H9 (cell line): ENCODE measurements around the gene FFAR3. TPM values are rescaled to one million over a fixed set of nuclear protein-coding genes. Genes with fewer than 3 reads are reported as not detected.

ENCODE experiments used
- DNase-seq: peaks from one replicate; pipeline ENCODE4 v3.0.0-alpha.2; 2017
- H2AFZ ChIP-seq: one replicate; pipeline ENCODE4 v1.6.1; 2013; ENCODE audit warnings: mild to moderate bottlenecking, low read length, control low read depth, moderate library complexity
- H2AK5ac ChIP-seq: 2 replicates; pipeline ENCODE4 v1.6.1; 2013; ENCODE audit warnings: low read length, control low read depth, mixed read lengths; ENCODE audit not compliant: insufficient read length
- H2BK120ac ChIP-seq: one replicate; pipeline ENCODE4 v1.6.1; 2013; ENCODE audit warnings: low read depth, mild to moderate bottlenecking, low read length, control low read depth, inconsistent platforms; ENCODE audit not compliant: poor library complexity, severe bottlenecking
- H2BK12ac ChIP-seq: 2 replicates; pipeline ENCODE4 v1.6.1; 2013; ENCODE audit warnings: low read length, control low read depth, mixed read lengths, low read depth; ENCODE audit not compliant: insufficient read length
- H2BK15ac ChIP-seq: 2 replicates; pipeline ENCODE4 v1.6.1; 2013; ENCODE audit warnings: low read depth, low read length, control low read depth
- H2BK20ac ChIP-seq: one replicate; pipeline ENCODE4 v1.6.1; 2013; ENCODE audit warnings: low read depth, mild to moderate bottlenecking, low read length, control low read depth, inconsistent platforms; ENCODE audit not compliant: poor library complexity, severe bottlenecking
- H2BK5ac ChIP-seq: 2 replicates; pipeline ENCODE4 v1.6.1; 2013; ENCODE audit warnings: low read length, control low read depth, mixed read lengths; ENCODE audit not compliant: insufficient read length
- H3K14ac ChIP-seq: 2 replicates; pipeline ENCODE4 v1.6.1; 2013; ENCODE audit warnings: low read length, control low read depth; ENCODE audit not compliant: insufficient read depth
- H3K18ac ChIP-seq: 2 replicates; pipeline ENCODE4 v1.6.1; 2013; ENCODE audit warnings: low read depth, mild to moderate bottlenecking, mixed read lengths, low read length, control low read depth; ENCODE audit not compliant: insufficient read length
- H3K23ac ChIP-seq: 2 replicates; pipeline ENCODE4 v1.6.1; 2013; ENCODE audit warnings: low read length, control low read depth, mixed read lengths, low read depth; ENCODE audit not compliant: insufficient read length
- H3K23me2 ChIP-seq: 2 replicates; pipeline ENCODE4 v1.6.1; 2013; ENCODE audit warnings: low read depth, mild to moderate bottlenecking, mixed read lengths, low read length, control low read depth; ENCODE audit not compliant: insufficient read length, poor library complexity, severe bottlenecking
- H3K27ac ChIP-seq: 2 replicates; pipeline ENCODE4 v1.5.1; 2013; ENCODE audit warnings: low read length, control low read depth, mixed read lengths, low read depth; ENCODE audit not compliant: insufficient read length
- H3K27me3 ChIP-seq: 2 replicates; pipeline ENCODE4 v1.6.1; 2013; ENCODE audit warnings: low read length, control low read depth, inconsistent platforms; ENCODE audit not compliant: insufficient read depth
- H3K4ac ChIP-seq: 2 replicates; pipeline ENCODE4 v1.6.1; 2013; ENCODE audit warnings: low read depth, mild to moderate bottlenecking, control low read depth, inconsistent platforms, low read length, moderate library complexity
- H3K4me1 ChIP-seq: 2 replicates; pipeline ENCODE4 v1.6.1; 2013; ENCODE audit warnings: low read length, control low read depth, inconsistent platforms; ENCODE audit not compliant: insufficient read depth
- H3K4me2 ChIP-seq: 2 replicates; pipeline ENCODE4 v1.6.1; 2013; ENCODE audit warnings: low read length, control low read depth, mixed read lengths; ENCODE audit not compliant: insufficient read length, insufficient read depth
- H3K56ac ChIP-seq: 2 replicates; pipeline ENCODE4 v1.6.1; 2013; ENCODE audit warnings: low read depth, mild to moderate bottlenecking, mixed read lengths, low read length, control low read depth; ENCODE audit not compliant: insufficient read length
- H3K79me1 ChIP-seq: 2 replicates; pipeline ENCODE4 v1.6.1; 2013; ENCODE audit warnings: low read depth, mild to moderate bottlenecking, moderate library complexity, low read length, control low read depth, inconsistent platforms; ENCODE audit not compliant: insufficient read depth, poor library complexity, severe bottlenecking
- H3K79me2 ChIP-seq: 2 replicates; pipeline ENCODE4 v1.6.1; 2013; ENCODE audit warnings: low read length, control low read depth, inconsistent platforms; ENCODE audit not compliant: insufficient read depth
- H3K9ac ChIP-seq: 2 replicates; pipeline ENCODE4 v1.6.1; 2013; ENCODE audit warnings: low read length, control low read depth, mixed read lengths; ENCODE audit not compliant: insufficient read length; ENCODE audit errors: extremely low read depth
- H3K9me3 ChIP-seq: one replicate; pipeline ENCODE4 v1.6.1; 2013; ENCODE audit warnings: low read depth, low read length, inconsistent platforms; ENCODE audit not compliant: control insufficient read depth
- H3T11ph ChIP-seq: one replicate; pipeline ENCODE4 v1.6.1; 2013; ENCODE audit warnings: mild to moderate bottlenecking, low read length, control low read depth, inconsistent platforms
- H4K20me1 ChIP-seq: one replicate; pipeline ENCODE4 v1.6.1; 2013; ENCODE audit not compliant: control insufficient read depth, insufficient read length, insufficient read depth
- H4K5ac ChIP-seq: 2 replicates; pipeline ENCODE4 v1.6.1; 2013; ENCODE audit warnings: low read depth, mild to moderate bottlenecking, mixed read lengths, low read length, control low read depth; ENCODE audit not compliant: insufficient read length
- H4K8ac ChIP-seq: replicated peaks from 2 replicates; pipeline ENCODE4 v1.6.1; 2013; ENCODE audit warnings: low read length, control low read depth, mixed read lengths, low read depth; ENCODE audit not compliant: insufficient read length
- H4K91ac ChIP-seq: 2 replicates; pipeline ENCODE4 v1.6.1; 2013; ENCODE audit warnings: low read depth, mild to moderate bottlenecking, moderate library complexity, mixed read lengths, low read length, control low read depth; ENCODE audit not compliant: insufficient read length
- H3K27ac Mint-ChIP-seq, 3 experiments: 2 replicates in 2 of 3; 3 replicates in 1 of 3; pipeline ENCODE4 v1.8.0; 2020 to 2021; ENCODE audit warnings: mixed read lengths in 3 of 3, mild to moderate bottlenecking in 1 of 3, moderate library complexity in 1 of 3
- H3K27me3 Mint-ChIP-seq: 2 replicates; pipeline ENCODE4 v1.8.0; 2021; ENCODE audit warnings: low read depth, mild to moderate bottlenecking, moderate library complexity, mixed read lengths
- H3K36me3 Mint-ChIP-seq, 3 experiments: 2 replicates in 2 of 3; 3 replicates in 1 of 3; pipeline ENCODE4 v1.8.0; 2020 to 2021; ENCODE audit warnings: low read depth in 3 of 3, mixed read lengths in 3 of 3; ENCODE audit not compliant: insufficient read depth in 1 of 3
- H3K4me1 Mint-ChIP-seq, 2 experiments: 2 replicates each; pipeline ENCODE4 v1.8.0; 2020; ENCODE audit warnings: mixed read lengths in 2 of 2
- H3K4me3 Mint-ChIP-seq, 2 experiments: 2 replicates in 1 of 2; 3 replicates in 1 of 2; pipeline ENCODE4 v1.8.0; 2020 to 2021; ENCODE audit warnings: mild to moderate bottlenecking in 2 of 2, mixed read lengths in 2 of 2, moderate library complexity in 1 of 2
- H3K9me3 Mint-ChIP-seq, 2 experiments: 2 replicates in 1 of 2; 3 replicates in 1 of 2; pipeline ENCODE4 v1.8.0; 2020; ENCODE audit warnings: mild to moderate bottlenecking in 2 of 2, mixed read lengths in 2 of 2, moderate library complexity in 1 of 2
- WGBS: extraction: QIAGEN DNeasy Blood & Tissue Kit; methylation state at CpG from one replicate; pipeline ENCODE4 v1.1.7; 2013; ENCODE audit warnings: missing lambda C conversion rate, low lambda C conversion rate, mixed read lengths; ENCODE audit not compliant: insufficient read length; ENCODE audit errors: extremely low coverage; 5-methylcytosine and 5-hydroxymethylcytosine counted together
- total RNA-seq: library from RNA; stranded (reverse); gene quantifications from 2 replicates; pipeline ENCODE4 v1.2.1, GENCODE V29; 2021
- TF ChIP-seq, protein P1 (sequence below): fragments of 200-600 bp; sonication (generic); conservative IDR thresholded peaks from 3 replicates; pipeline ENCODE4 v1.8.0; 2021; ENCODE audit warnings: antibody characterized with exemption, mild to moderate bottlenecking

FFAR3 gene
- total RNA-seq, 1 experiment from 2014 or later, result not detected

DNA sequence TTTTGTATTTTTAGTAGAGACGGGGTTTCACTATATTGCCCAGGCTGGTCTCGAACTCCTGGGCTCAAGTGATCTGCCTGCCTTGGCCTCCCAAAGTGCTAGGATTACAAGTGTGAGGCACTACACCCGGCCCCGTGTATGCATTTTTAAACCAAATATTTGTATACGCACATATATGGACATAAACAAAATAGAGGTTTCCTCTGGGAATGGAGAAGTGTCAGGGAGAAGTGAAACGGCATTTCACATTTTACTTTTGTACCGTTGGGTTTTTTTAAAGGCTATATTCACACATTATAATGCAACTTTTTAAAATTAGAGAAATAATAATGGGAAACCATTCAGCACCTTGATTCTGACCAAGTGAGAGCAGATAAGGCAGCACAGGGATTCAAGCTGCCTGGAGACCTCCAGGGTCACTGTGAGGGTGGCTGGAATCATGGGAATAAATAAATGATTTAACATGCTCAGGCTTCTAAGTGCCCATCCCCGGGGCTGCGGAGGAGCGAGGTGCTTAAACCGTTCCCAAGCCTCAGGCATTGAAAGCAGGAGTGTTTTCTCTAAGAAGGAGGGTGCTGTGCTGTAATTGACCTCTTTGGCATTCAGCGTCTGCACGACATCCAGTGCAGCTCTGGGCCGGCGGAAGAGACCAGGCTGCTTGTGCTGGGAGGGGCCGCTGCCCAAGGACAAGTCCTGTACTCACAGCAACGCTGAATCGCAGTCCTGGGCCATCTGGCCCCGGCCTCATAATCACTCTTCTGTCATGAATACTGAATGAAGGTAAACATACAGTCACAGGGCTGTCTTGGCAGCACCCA, 37.3 kb downstream of the FFAR3 start:
- Histone ChIP-seq H4K91ac (no peak overlapping the region), H3K56ac (no peak overlapping the region), H3K23me2 (no peaks in the 10 kb centered on the region), H4K5ac (no peak overlapping the region), H3K9me3 (no peaks in the 10 kb centered on the region), H3K4me2 (no peak overlapping the region), H3K79me1 (no peaks in the 10 kb centered on the region), H2BK15ac (no peak overlapping the region), H3T11ph (no peak overlapping the region), H3K4ac (no peak overlapping the region), H3K9ac (no peak overlapping the region), H3K79me2 (no peaks in the 10 kb centered on the region), H2BK20ac (no peak overlapping the region), H3K27ac (no peak overlapping the region), H2AK5ac (no peak overlapping the region), H2BK12ac (no peak overlapping the region), H4K8ac (no peak overlapping the region), H4K20me1 (no peaks in the 10 kb centered on the region), H2BK5ac (no peak overlapping the region), H3K4me1 (no peaks in the 10 kb centered on the region), H3K27me3 (no peaks in the 10 kb centered on the region), H2BK120ac (no peak overlapping the region), H3K14ac (no peak overlapping the region), H2AFZ (no peak overlapping the region), H3K23ac (no peak overlapping the region), H3K18ac (no peak overlapping the region)
- H3K9me3 Mint-ChIP-seq, result no peaks in the 10 kb centered on the region
- H3K4me3 Mint-ChIP-seq, result no peak overlapping the region
- no CpG with 5 or more reads among the region's 19 CpGs for WGBS
- peak; percentile 45 for DNase-seq
- H3K4me1 Mint-ChIP-seq, result peaks cover 0 to 4% of the 10 kb centered on the region in 2 experiments; a peak in 1 of 4 replicates
- H3K36me3 Mint-ChIP-seq, result no peaks in the 10 kb centered on the region
- TF ChIP-seq, protein P1, sequence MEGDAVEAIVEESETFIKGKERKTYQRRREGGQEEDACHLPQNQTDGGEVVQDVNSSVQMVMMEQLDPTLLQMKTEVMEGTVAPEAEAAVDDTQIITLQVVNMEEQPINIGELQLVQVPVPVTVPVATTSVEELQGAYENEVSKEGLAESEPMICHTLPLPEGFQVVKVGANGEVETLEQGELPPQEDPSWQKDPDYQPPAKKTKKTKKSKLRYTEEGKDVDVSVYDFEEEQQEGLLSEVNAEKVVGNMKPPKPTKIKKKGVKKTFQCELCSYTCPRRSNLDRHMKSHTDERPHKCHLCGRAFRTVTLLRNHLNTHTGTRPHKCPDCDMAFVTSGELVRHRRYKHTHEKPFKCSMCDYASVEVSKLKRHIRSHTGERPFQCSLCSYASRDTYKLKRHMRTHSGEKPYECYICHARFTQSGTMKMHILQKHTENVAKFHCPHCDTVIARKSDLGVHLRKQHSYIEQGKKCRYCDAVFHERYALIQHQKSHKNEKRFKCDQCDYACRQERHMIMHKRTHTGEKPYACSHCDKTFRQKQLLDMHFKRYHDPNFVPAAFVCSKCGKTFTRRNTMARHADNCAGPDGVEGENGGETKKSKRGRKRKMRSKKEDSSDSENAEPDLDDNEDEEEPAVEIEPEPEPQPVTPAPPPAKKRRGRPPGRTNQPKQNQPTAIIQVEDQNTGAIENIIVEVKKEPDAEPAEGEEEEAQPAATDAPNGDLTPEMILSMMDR, result no peak
- peaks cover 2% of the 10 kb centered on the region for H3K27me3 Mint-ChIP-seq
- no peak overlapping the region; a peak in 1 of 7 replicates for H3K27ac Mint-ChIP-seq
